NCI-H1694 treated with DMSO at 0.1 percent for 48 hours (cell line): ENCODE data around the gene GRID1.
"Not testable (repeated sequence)": the region's sequence is repeated elsewhere in the genome, so short reads cannot be mapped to it uniquely, and the experiment has no call there.

Experiments used
- DNase-seq: peaks from one replicate; lab custom pipeline; 2025; lab: John Stamatoyannopoulos, UW

GRID1 gene

DNA sequence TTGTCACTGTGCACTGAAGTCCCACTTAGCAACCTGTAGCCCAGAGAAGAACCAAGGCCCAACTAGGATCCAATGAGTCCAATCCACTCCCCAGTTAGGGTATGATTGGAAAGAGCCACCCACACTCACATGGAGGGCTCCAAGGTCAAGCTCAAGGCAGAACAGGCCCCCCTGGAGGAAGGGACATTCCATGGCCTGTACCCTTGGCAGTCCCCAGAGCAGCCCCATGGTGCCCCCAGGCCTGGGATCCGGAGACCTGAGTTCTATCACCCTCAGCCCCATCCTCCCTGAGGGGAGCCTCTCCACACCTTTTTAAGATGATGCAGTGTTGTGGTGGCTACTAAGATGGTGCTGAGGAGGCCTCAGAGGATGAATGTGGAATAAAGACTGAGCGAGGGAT, 231.4 kb downstream of the GRID1 start:
- no peak for DNase-seq

DNA sequence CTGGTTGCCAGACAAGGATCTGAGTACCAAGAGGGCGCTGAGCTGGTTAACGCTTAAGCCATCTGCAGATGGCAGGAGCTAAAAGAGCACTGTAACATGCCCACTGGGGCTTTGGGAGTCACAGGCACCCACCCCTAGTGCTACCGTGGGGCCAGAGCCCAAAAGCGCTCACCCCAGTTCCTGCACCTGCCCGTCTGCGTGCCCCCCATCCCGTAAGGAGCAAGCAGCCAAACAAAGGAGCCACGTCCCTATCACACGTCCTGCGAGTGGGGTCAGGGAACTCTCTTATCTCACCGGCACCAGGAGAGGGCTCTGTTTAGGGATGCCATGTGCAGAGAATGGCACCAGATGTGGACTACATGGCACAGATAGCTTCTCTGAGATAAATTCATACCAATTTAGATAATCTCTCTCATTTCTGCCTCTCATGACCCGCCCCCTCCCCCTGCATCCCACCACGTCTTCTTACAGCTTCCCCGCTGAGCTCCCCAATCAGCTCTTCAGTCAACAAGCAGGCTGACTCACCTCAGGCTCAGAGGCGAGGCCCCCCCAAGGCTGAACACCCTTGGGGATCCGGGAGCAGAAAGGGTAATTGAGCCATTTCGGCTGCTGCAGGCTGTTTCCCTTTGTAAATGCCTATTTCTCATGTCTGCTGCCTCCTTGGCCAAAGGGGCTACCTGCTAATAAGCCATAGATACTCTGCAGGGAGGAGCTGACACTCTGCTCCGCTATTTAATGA, 235.7 kb downstream of the GRID1 start:
- no peak for DNase-seq

DNA sequence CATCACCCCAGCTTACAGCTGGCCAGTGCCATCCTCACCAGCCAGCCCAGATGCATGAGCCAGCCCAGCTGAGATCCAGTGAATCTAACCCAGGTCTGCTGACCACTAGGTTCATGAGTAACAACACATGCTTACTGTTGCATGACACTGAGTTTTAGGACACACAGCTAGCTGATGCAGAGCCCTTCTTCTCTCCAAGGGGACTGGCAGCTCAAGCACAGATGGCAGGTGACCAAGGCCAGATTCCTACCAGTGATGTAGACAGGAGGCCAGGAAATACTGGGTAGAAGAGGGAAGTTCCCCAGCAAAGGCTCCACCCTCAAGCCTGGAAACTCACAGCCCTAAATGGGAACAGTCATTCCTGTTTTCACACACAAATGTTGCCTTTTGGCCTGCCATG, 236.6 kb downstream of the GRID1 start:
- DNase-seq: no peak

DNA sequence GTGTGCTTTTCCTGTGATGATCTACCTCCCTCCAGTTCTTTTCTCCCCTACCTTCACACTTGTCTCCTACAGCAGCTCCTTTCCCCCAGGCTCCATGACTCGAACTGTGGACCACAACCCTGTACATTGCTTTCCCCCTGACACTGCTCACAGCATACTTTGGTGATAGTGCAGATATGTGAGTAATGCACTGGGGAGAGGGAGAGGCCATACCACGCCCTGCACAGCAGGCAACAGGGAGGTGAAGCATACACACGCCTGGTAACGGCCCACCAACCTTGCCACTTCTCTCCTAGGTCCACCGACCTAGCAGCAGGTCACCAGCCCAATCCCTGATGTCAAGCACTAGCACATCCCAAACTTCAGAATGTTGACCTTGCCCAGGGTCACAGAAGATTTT, 238.2 kb downstream of the GRID1 start:
- no peak for DNase-seq

DNA sequence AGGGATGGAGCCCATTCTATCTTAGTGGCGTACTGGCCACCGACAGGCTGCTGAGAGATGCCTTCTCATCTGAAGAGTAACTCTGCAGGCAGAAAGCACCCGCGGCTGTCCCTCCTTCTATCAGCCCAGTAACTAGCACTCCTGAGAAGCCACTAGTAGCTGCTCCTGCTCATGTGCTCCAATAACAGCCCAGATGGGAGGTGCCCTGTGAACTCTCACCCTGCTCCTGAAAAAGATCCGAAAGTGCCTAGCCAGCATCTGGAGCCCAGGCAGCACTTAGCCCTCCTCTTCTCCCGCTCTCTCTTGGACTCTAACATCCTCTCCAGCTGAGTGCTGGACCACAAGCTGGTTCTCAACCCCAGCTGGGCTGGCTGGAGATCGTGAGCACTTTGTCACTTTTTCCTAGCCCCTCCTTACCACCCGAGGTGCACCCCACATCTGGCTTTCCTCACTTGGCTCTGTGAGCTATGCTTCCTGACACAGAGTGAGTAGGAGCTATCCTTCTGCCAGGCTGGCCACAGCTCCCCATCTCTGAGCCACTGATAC, 239.2 kb downstream of the GRID1 start:
- DNase-seq: no peak

DNA sequence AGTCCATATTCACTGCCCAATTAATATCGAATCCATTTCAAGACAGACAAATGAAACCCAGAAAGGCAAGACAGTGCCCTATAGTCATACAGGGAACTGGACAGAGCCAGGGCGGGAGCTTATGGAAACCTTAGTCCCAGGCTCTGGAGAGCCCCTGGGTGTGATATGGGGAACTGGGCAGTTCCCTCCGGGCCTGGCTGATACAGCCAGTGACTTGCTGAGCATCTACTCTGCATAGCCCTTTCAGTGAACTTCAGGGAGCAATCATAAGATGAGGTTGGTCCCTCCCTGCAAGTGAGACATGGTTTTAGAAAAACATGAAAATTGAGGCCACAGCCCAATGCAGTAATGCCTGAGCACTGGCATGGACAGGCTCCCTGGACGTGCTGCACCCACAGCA, 241.9 kb downstream of the GRID1 start:
- DNase-seq: no peak

DNA sequence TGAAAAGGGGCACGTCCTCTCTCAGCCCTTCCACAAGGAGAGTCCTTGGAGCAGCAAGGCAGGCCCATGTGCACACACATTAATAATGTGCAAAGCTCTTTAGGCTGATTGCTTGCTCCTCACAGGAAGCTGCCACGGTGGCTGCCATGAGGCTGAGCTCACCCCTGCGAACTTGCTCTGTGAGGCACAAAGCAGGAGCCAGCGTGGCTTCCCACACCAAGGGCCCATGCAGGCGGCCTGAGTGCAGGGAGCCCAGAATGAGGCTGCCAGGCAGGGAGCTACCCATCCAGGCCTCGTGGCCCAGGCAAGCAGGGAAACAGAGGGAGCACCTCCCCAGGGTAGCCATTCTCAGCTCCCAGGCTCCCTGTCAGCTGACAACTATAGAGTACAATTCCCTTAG, 242.9 kb downstream of the GRID1 start:
- no peak for DNase-seq

DNA sequence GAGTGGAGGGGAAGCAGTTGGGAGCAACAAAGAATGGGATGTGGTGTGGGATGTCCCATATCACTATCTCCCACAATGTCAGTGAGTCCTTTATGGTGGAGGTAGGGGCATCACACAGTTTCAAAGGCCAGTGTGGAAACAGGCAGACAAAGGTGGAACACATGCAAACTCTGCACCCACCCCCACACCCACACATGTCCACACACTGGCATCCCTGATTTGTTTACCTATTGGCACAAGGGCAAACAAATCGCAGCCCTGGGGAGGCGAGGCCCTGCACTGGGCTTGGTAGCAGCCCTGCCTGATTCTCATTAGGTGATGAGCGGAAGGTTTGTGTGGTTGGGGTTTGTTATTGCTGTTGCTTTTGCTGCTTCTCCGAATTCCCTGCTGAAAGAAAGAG, 243.3 kb downstream of the GRID1 start:
- DNase-seq: no peak

DNA sequence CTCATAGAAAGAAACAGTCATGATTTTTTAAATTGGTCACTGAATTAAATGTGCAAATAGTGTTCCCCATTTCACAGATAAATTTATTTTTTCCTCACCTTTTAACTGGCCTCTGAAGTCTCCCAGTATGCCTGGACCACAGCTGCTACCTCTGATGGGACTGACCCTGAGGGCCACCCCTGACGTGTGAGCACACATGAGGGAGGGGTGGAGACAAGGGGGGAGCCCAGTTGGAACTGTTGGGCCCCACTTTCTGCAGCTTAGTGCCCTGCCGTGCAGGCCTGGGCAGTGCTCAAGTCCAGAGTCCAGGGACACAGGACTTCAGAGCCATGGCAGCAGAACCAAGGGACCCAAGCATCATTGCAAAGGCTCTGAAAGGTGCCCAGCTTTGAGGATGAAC, 243.9 kb downstream of the GRID1 start:
- no peak for DNase-seq

DNA sequence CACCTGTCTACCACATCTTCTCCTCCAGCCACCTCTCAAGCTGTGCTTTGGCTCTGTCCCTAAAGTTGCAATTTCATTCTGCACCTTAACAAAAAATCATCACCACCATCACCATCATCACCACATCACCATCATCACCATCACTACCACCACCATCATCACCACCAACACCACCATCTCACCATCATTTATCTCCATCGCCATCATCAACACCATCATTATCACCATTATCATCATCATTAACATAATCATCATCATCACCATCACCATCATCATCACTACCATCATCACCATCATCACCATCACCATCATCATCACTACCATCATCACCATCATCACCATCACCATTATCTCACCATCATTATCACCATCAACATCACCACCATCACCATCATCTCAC, 245.4 kb downstream of the GRID1 start:
- DNase-seq: no peak

DNA sequence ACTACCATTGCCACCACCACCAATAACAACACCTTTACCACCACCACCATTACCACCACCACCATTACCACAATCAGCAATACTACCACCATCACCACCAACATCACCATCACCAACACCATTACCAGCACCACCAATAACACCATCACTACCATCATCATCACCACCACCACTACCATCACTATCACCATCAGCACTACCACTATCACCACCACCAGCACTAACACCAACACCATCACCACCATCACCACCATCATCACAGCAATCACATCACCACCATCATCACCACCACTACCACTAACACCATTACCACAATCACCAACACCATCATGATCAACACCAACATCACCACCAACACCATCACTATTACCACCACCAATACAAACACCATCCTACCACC, 249.5 kb downstream of the GRID1 start:
- DNase-seq: no peak

DNA sequence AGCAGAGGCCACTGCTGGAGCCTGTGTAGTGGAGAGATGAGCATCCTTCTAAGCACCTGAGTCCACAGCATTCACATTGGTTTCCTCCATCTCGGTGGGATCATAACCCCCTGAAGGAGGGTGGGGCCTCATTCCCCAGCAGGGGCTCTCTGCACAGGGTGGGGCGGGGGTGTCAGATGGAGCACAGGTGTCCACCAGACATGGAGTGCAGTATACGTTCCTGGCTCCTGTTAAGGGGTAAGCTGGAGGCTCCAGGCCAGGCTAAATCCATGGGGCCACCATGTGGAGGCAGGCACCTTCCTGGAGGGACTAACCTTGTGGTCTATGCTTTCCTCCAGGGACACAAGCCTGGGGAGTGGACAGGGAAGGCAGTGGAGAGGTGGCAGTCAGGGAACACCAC, 252.6 kb downstream of the GRID1 start:
- no peak for DNase-seq

DNA sequence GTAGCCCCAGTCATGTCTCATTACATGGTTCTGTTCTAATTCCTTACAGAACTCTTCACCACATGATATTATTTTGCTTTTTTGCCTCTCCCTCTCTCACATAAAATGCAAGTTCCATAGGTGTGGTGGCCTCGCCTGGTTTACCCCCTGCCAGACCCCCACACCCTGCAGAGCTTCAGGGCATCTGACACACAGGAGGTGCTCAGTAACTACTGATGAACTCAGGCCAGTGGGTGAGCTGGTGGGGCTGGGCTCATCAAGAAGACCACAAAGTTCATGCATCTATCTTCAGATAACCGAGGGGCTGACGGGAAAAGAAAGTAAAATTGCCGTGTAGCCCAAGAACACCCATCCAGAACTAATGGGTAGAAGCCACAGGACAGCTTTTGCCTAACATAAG, 253.1 kb downstream of the GRID1 start:
- DNase-seq: no peak

DNA sequence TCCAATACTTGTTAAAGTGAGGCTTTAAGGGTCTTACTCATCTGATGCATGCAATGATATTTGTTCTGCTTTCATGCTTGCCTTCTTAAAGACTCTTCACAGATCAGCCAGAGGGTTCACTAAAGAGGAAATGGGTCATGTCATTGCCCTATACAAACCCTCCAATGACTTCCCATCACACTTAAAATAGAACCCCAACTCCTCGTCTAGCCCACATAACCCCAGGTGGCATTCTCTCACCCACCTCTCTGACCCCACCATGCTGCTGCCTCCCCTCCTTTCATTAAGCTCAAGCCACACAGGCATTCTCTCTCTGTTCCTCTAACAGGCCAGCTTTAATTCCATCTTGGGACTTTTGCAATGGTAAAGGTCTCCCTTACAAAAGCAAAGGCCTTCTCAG, 253.6 kb downstream of the GRID1 start:
- no peak for DNase-seq

DNA sequence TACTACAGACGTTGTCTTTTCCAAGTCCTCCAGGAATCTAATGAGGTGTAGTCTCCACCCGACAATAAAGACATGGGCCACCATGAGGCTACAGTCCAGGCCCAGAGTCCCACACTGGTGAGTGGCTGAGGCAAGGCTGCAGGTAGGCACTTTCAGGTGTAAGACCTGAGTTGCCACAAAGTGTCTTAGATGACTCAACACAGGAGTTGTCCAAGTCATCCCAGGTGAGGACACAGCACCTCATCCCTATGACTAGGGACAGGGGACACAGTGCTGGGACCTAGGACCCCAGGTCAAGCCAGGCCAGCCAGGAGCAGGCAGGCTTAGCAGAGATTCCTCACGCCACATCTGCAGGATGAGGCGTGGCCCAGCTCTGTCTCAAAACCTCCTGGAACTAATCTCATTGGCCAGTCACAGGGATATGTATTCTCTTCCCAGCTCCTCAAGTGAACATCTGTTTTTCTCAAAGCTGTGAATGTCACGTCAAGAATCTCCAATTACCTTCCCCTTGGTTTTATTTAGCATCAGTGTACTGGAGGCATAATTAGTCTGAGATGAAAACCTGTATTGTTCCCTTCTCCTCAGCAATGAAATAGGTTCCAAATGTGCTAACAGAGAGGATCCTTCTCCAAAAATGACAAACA, 254.6 kb downstream of the GRID1 start:
- DNase-seq: no peak

DNA sequence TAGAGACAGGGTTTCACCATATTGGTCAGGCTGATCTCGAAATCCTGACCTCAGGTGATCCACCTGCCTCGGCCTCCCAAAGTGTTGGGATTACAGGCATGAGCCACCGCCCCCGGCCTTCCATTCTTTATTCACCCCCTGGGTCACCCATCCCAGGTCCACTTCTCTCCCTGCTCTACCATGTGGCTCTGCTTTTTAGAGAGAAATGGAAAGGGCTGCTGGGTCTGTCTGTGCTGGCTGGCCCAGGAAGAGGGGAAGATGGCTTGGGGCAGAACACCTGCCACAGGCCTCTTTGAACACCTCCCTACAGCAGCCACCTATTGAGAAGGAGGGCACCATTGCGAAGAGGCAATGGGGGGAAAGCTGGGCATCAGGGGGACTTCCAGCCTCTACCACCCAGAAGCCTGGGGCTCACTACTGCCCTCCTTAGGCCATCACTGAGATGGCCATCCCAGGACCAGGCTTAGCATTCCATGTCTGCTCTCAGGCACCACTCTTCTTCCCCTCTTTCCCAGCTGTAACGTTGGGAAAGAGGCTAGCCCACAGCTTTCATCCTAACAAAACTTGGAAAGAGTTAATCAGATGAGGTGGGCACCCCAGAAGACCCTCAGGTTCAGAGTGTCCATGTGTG, 256.3 kb downstream of the GRID1 start:
- DNase-seq: no peak

DNA sequence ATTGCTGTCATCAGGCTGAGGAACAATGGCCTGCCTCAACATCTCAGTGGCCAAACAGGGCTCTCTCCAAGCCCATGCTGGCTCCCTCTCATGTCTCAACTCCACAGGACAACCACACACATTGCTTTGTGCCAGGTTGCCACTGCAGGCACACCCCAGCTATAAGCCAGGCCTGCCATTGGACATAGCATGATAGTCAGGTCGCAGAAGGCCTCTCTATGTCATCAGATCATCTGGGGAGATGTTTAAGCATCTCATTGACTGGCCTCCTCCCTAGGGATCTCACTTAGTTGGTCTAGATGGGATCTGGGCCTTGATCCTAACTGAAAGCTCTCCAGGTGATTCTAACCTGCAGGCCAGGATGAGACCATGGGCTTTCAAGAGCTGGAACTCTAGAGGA, 257.2 kb downstream of the GRID1 start:
- DNase-seq: no peak

DNA sequence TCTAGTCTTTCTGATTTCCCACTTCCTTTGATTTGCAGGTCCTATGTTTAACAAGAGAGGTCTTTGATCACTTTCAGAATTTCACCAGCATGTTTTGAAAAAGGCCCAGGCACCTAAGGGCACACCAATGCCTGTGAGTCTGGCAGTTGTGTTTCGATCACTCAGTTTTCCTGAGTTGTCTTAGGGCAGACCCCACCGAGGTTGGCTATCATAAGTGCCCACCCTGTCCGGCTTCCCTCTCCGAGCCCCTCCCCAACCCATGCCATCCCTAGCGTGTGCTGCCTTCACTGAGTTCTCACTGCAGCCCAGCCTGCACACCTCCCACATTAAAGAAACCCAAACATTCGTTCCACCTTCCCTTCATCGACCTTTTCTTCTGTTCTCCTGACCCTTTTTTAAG, 257.9 kb downstream of the GRID1 start:
- no peak for DNase-seq

DNA sequence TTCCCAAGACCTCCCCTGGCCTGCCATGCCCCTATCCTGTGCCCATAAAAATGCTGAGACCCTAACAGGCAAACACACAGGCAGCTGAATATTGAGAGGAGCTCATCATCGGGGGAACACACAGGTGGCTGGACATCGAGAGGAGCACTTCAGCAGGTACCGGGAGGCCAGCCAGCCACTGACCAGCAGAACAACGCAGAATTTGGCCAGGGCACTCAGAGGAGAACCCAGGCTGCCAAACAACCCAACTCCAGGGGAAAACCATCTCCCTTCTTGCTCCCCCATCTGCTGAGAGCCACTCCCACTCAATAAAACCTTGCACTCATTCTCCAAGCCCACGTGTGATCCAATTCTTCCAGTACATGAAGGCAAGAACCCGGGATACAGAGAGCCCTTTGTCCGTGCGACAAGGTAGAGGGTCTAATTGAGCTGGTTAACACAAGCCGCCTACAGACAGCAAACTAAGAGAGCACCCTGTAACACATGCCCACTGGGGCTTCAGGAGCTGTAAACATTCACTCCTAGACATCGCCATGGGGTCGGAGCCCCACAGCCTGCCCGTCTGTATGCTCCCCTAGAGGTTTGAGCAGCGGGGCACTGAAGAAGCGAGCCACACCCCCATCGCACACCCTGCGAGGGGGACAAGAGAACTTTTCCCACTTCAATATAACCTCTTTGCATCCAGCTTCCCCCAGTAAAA, 258.8 kb downstream of the GRID1 start:
- DNase-seq: not testable (repeated sequence)

DNA sequence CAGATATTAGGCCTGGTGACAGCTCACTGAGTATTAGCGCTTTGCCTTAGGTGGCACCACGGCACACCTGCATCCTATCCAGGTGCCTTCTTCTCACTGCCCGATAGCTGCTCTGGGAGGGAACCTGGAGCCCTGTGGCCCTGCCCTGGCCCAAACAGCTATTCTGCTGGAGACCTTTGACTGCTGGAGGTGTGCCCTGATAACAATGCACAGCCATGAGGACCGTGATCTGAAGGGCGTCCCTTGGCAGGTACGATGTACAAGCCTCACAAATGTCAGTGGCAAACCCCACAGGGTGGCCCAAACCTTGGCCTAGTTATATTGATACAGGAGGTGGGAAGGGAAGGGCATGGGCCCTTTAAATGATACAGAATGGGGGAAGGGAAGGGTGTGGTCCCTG, 259.5 kb downstream of the GRID1 start:
- no peak for DNase-seq

DNA sequence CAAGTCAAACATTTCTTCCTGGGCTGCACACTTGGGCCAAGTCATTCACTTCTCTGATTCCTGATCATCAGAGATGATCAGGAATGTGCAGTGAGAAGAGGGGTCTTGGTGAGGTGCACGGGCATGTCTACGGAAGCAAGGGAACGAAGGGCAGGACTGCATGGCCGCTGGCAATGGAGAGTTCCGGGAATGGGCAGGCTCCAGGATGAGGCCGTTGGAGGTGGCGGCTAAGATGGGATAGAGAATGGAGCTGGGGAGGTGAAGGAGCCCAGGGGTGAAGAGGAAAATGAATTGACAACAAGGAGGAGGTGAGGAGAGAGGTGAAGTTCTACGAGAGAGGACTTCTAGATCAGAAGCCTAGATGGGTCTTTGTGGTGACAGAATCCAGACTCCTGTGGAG, 260.0 kb downstream of the GRID1 start:
- no peak for DNase-seq

DNA sequence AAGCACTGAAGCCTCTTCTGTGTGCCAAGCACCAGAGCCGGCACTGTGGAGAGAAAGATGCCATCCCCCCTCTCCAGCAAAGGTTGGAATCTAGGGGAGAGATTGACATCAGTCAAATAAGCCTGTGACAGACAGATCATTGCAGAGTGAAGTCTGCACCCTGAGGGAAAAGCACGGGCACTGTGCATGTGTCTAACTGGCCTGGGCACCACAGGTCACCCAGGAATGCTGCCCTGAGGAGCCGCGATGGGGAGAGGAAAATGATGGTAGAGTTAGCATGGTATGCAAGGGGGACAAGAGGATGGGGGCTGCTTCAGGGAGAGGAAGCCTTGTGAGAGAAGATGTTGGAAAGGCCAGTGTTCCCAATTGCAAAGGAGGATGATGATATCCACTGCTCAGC, 261.0 kb downstream of the GRID1 start:
- DNase-seq: no peak

DNA sequence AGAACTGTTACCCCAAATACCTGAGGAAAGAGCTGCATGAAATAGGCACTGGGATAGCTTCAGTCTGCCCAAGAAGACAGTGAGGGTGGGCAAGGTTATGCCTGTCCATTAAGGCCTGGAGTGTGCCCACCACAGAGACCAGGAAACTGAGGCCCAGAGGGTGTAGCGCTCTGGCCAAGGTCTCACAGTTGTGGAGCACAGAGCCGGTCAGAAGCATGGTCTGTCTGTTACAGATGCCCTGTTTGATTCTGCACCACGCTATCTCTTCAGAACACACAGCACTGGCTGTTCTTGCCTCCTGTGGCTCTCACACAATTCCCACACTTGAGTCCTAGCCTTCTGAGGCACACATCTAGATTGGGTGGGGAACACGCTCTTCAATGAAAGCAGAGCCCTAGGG, 261.4 kb downstream of the GRID1 start:
- DNase-seq: no peak
